ENCODE data around the gene SLC22A4.
A peak's percentile ranks its signal among the peaks of the same experiment; 100 is the strongest.

Gene SLC22A4

DNA sequence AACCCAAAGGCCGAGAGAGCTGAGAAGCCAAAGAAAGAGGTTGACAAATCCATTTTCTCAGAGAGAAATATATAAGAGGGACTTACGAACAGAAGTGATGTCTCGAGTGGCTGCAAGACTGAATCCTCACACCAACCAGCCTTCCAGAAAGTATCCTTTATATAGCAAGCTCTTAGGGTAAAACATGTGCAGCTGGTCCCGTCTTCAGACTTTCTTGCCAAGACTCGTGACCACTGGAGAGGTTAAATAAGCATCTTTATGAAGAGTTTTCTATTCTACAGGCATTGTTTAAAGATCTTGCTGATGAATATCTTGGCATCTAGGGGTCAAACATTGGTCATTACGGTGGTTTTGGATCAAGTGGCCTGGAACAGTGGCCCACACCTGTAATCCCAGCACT, 16.9 kb upstream of the SLC22A4 start:
- no peak overlapping the region for H3K4me3 ChIP-seq (ENCODE audit: low read depth, low read length)
- DNase-seq (ENCODE audit: low read depth) = no peak
- TF ChIP-seq, protein P1, sequence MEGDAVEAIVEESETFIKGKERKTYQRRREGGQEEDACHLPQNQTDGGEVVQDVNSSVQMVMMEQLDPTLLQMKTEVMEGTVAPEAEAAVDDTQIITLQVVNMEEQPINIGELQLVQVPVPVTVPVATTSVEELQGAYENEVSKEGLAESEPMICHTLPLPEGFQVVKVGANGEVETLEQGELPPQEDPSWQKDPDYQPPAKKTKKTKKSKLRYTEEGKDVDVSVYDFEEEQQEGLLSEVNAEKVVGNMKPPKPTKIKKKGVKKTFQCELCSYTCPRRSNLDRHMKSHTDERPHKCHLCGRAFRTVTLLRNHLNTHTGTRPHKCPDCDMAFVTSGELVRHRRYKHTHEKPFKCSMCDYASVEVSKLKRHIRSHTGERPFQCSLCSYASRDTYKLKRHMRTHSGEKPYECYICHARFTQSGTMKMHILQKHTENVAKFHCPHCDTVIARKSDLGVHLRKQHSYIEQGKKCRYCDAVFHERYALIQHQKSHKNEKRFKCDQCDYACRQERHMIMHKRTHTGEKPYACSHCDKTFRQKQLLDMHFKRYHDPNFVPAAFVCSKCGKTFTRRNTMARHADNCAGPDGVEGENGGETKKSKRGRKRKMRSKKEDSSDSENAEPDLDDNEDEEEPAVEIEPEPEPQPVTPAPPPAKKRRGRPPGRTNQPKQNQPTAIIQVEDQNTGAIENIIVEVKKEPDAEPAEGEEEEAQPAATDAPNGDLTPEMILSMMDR (IDR thresholded peaks at IDR 0.05; ENCODE audit: insufficient read depth, low read depth, low read length, missing control alignments) = no peak

DNA sequence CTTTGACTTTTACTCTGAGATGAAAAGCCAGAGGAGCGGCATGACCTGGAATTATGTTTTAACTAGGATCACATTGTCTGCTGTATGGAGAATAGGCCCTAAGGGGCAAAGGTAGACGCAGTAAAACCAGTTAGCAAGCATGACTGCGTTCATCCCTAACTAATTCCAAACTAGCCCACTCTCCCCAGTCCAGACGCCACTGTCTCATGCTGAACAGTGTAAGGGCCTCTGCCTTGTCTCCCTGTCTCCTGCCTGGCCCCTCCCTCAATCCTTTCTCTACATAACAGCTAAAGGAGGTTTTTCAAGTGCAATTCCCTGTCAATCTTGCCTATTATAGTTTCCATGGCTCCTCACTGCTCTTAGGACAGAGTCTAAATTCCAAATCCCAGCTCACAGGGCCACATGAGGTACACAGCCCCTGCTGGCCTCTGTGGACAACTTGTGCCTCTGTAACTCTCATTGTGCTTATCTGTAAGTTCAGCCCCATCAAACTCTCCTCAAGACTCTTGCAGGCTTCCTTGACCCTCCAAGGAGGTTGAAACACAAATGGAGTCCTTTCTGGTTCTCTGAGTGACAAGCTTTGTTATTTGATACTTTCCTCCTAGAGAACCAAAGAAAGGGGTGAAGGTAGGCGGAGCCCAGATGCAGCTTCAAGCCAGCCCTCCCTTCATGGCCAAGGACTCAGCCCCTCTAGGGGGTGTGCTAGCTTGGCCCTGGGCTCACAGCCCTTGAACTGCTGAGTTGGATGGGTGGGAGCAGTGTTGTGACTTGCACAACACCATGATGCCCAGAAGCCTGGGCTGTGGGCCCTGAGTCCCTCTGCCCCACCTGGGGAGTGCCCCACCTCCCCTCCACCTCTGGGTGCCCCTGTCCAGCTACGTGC, 16.0 kb upstream of the SLC22A4 start:
- TF ChIP-seq, protein P1 (IDR thresholded peaks at IDR 0.05; ENCODE audit: insufficient read depth, low read depth, low read length, missing control alignments) = no peak

DNA sequence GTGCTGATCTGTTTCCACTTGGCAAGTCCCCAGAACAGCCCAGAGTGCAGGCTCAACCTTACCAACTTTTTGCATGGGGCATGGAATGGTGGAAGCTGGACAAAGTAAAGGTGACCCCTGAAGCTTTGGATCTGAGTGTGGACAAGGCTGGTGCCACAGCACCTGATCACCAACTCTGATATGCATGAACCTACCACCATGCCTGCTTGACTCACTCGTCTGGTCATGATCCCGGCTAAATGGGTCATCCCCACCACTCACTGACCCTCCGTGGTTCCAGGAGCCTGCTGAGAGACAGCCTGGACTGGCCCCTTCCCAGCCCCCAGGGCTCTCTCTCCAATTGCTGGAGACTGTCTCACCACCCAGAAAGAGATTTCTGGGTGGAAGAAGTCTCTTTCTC, 14.4 kb upstream of the SLC22A4 start:
- TF ChIP-seq, protein P1 (IDR thresholded peaks at IDR 0.05; ENCODE audit: insufficient read depth, low read depth, low read length, missing control alignments) = no peak
- H3K4me3 ChIP-seq (ENCODE audit: low read depth, low read length) = no peak overlapping the region
- no peak for DNase-seq (ENCODE audit: low read depth)

More for the DNA sequence above, 16.0 kb upstream of the SLC22A4 start:
- no peak overlapping the region for H3K4me3 ChIP-seq (ENCODE audit: low read depth, low read length)
- no peak for DNase-seq (ENCODE audit: low read depth)

DNA sequence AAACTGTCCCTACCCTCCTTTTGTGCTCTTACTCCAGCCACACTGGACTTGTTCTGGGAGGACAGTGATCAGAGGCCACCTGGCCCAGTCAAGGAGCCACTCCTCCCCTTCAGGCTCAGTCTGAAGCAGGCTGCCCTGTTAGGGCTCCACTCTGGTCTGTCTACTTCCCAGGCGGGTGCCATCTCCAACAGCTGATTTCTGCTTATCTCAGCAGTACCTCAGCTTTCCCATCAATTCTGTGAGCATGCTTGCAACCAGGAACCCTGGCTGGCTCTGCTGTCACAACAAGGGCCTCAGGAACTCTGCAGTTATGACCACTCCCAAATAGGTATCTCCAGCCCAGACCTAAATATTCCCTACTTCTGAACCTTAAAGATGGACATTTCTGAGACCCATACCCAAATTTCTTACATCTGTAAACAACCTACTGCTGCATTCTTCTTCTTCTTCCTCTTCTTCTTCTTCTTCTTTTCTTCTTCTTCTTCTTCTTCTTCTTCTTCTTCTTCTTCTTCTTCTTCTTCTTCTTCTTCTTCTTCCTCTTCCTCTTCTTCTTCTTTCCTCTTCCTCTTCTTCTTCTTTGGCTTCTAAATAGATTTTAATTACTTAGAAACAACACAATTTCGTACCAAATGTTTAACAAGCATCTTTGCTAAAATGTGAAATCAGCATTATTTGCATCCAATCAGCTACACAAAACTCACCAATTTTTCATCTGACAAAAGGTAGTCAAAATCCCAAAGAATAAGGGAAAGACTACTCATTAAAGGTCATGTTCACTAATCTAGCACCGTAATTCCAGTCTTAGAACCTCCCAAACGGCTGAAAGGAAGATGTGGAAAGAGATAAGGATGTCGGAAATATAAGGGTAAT, 13.6 kb upstream of the SLC22A4 start:
- TF ChIP-seq, protein P1 (IDR thresholded peaks at IDR 0.05; ENCODE audit: insufficient read depth, low read depth, low read length, missing control alignments) = no peak

DNA sequence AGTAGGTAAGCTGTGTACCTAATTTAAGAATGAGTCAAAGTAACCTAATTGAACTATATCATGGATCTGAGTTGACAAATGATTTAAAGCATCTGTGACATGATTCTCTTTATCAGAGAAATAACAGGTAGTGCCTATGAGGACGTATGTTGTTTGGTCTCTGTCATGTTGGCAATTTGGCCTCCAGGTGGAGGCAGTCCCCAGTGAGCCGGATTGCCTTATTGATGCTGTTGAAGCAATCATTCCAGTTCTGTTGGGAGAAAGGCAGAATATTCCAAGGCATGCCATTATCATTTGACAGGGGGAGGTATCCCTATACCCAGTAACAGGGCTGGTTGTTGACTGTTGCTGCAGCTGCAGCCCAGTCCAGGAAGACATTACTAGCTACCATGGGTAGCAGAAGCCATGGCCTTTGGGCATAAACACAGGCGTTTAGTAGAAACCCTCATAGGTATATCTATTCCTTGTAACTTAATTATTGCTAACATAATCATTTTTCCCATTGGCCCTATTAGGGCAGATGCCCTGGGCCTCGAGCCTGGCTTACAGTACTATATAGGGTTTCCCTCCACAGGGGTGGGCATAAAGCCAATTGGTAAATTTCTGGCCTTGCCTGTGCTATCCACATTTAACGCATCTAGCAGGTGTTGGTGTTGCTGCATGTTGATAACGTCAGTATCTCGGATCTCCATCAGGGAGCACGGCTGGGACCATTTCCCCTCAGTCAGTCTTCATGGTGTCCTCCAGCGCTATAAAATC, 12.2 kb upstream of the SLC22A4 start:
- H3K4me3 ChIP-seq (ENCODE audit: low read depth, low read length) = no peak overlapping the region
- TF ChIP-seq, protein P1 (IDR thresholded peaks at IDR 0.05; ENCODE audit: insufficient read depth, low read depth, low read length, missing control alignments) = no peak
- no peak for DNase-seq (ENCODE audit: low read depth)

More for the DNA sequence above, 13.6 kb upstream of the SLC22A4 start:
- DNase-seq (ENCODE audit: low read depth) = no peak
- H3K4me3 ChIP-seq (ENCODE audit: low read depth, low read length) = no peak overlapping the region

DNA sequence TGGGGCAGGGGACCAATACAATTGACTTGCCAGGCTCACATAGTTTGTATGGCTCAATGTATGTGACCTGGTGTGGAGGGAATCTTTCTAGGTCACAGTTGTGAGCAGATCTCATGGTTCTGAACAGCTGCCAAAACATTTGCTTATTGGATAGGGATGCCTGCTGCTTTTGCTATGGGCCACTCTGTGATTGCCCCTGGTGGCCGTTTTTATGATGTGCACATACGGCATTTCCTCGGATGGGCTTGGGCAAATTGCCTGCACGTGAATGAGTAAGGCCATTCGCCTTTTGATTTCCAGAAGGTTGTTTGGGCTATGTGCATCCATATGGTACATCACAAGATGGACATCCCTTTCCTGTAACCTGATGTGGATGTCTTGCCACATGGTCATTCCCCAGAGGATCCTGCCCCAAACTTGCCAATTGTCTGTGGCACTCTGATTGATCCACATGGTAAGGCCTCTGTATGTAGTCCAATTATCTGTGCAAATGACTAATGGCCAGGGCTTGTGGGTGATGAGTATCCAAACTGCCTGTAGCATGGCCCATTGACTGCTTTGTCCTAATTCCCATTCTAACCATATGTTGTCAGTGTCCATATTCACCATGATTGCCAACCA, 10.7 kb upstream of the SLC22A4 start:
- TF ChIP-seq, protein P1 (IDR thresholded peaks at IDR 0.05; ENCODE audit: insufficient read depth, low read depth, low read length, missing control alignments) = peak; percentile 23
- no peak for DNase-seq (ENCODE audit: low read depth)
- H3K4me3 ChIP-seq (ENCODE audit: low read depth, low read length) = no peak overlapping the region
